Measurements from ENCODE around the gene ZNF335. TPM values are rescaled to one million over a fixed set of nuclear protein-coding genes. Genes with fewer than 3 reads are reported as not detected.
A peak's percentile ranks its signal among the peaks of the same experiment; 100 is the strongest.

ZNF335 gene
- total RNA-seq, 1 donor from 2014 or later = 14.2 TPM

DNA sequence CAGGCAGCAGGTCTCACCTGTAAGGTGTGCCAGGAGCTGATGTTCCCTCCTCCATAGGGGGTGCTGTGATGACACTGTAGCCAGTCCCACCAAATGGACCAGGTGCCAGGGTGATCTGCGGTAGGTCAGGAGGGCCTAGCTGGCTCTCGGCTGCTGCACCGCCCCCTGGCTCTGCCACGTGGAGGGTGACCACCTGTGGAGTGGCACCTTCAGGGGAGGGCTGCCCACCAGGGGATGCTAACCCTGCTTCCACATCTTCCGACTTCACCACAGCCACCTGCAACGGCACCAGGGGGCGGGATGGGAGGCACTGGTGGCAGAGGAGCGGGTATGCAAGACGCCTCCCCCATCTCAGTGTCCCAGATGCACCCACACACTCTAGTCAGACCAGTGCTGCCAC is 18.3 kb downstream of the ZNF335 start:
- no peak overlapping the region for H3K27ac Mint-ChIP-seq (ENCODE audit: unreplicated experiment)
- H3K4me3 Mint-ChIP-seq (ENCODE audit: unreplicated experiment) = no peak overlapping the region
- no peaks in the 10 kb centered on the region for H3K4me1 Mint-ChIP-seq (ENCODE audit: low read depth)
- DNase-seq (ENCODE audit: low spot score) = peak; percentile 77
- H3K36me3 Mint-ChIP-seq (ENCODE audit: low read depth) = peaks cover 25% of the 10 kb centered on the region
- no peaks in the 10 kb centered on the region for H3K9me3 Mint-ChIP-seq (ENCODE audit: low read depth)
- no peaks in the 10 kb centered on the region for H3K27me3 Mint-ChIP-seq (ENCODE audit: low read depth)
- TF ChIP-seq, protein P1, sequence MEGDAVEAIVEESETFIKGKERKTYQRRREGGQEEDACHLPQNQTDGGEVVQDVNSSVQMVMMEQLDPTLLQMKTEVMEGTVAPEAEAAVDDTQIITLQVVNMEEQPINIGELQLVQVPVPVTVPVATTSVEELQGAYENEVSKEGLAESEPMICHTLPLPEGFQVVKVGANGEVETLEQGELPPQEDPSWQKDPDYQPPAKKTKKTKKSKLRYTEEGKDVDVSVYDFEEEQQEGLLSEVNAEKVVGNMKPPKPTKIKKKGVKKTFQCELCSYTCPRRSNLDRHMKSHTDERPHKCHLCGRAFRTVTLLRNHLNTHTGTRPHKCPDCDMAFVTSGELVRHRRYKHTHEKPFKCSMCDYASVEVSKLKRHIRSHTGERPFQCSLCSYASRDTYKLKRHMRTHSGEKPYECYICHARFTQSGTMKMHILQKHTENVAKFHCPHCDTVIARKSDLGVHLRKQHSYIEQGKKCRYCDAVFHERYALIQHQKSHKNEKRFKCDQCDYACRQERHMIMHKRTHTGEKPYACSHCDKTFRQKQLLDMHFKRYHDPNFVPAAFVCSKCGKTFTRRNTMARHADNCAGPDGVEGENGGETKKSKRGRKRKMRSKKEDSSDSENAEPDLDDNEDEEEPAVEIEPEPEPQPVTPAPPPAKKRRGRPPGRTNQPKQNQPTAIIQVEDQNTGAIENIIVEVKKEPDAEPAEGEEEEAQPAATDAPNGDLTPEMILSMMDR (IDR thresholded peaks at IDR 0.05) = no peak

DNA sequence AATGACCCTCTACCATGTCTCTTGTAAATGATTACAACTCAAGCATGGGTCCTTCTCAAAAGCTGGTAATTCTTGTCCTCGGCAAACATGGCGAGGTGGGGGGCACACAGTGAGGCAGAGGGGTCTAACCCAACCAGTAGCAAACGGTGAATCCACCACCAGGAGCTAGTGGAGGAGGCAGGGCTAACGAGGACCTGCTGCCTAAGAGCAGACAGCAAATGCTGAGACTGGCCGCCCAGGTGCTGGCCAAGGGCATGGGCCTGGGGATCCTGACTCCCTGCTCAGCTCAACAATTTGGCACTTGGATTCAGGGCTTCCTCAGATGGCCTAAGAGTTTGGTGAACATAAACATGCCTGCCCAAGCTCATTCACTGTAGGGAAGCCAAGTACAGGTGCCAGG is 19.1 kb downstream of the ZNF335 start:
- peaks cover 22% of the 10 kb centered on the region for H3K36me3 Mint-ChIP-seq (ENCODE audit: low read depth)
- no peak overlapping the region for H3K4me3 Mint-ChIP-seq (ENCODE audit: unreplicated experiment)
- no peak overlapping the region for H3K27ac Mint-ChIP-seq (ENCODE audit: unreplicated experiment)
- no peaks in the 10 kb centered on the region for H3K4me1 Mint-ChIP-seq (ENCODE audit: low read depth)
- no peaks in the 10 kb centered on the region for H3K9me3 Mint-ChIP-seq (ENCODE audit: low read depth)
- DNase-seq (ENCODE audit: low spot score) = no peak
- H3K27me3 Mint-ChIP-seq (ENCODE audit: low read depth) = no peaks in the 10 kb centered on the region
- TF ChIP-seq, protein P1 (IDR thresholded peaks at IDR 0.05) = no peak

DNA sequence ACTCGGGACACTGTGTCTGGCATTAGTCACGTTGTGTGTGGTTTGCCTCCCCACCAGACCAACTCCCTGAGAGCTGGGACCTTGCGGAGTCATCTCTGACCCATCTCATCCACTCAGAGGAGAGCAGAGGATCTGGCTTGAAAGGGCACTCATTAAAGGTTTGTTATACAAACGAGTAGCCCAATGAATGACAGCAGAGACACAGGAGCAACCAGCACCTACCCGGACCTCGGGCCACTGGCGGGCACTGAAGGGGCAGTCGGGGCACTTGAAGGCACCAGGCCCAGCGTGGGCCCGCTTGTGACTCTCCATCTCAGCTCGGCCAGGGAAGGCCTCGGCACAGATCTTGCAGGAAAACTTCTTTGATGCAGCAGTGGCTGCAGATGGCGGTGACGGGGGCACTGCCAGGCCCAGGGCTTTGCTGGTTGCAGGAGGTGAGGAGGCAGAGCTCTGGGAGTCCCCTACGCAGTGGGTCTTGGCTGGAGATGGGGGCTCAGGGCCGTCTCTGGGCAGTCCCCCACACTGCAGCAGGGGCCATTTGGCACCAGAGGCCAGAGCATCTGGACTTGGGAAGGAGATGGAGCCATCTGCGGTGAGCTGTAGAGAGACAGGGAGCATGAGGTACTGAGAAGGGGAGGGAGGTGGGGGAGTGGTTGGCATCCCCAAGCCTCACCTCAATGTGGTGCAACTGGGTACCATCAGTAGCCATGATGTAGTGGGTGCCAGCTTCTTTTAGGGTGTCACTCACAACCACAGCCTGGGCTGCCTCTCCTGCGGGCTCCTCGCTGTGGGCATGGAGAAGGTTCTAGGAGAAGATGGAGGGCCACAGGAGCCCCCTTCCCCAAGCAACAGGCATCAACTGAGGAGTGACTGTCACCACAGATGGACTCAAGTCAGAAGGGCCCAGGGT is 19.8 kb downstream of the ZNF335 start:
- TF ChIP-seq, protein P1 (IDR thresholded peaks at IDR 0.05) = no peak
- no peak overlapping the region for H3K27ac Mint-ChIP-seq (ENCODE audit: unreplicated experiment)
- H3K27me3 Mint-ChIP-seq (ENCODE audit: low read depth) = no peaks in the 10 kb centered on the region
- H3K4me1 Mint-ChIP-seq (ENCODE audit: low read depth) = no peaks in the 10 kb centered on the region
- H3K9me3 Mint-ChIP-seq (ENCODE audit: low read depth) = no peaks in the 10 kb centered on the region
- DNase-seq (ENCODE audit: low spot score) = no peak
- H3K36me3 Mint-ChIP-seq (ENCODE audit: low read depth) = peaks cover 22% of the 10 kb centered on the region
- no peak overlapping the region for H3K4me3 Mint-ChIP-seq (ENCODE audit: unreplicated experiment)

DNA sequence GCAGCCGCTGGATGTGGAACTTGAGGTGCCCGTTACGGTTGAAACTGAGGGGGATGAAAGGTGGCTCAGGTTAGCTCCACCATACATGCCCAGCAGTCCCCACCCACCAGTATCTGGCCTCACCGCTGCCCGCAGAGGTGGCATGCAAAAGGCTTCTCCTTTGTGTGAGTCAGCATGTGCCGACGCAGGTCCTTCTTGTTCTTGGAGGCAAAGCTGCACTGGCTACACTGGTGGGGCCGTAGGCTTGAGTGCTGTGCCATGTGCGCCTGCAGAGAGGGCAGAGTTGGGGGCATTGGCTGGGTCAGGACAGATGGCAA is 21.7 kb downstream of the ZNF335 start:
- Mint-ChIP-seq H3K36me3 (ENCODE audit: low read depth) (peaks cover 20% of the 10 kb centered on the region), H3K27me3 (ENCODE audit: low read depth) (no peaks in the 10 kb centered on the region), H3K27ac (ENCODE audit: unreplicated experiment) (no peak overlapping the region), H3K9me3 (ENCODE audit: low read depth) (no peaks in the 10 kb centered on the region), H3K4me1 (ENCODE audit: low read depth) (no peaks in the 10 kb centered on the region), H3K4me3 (ENCODE audit: unreplicated experiment) (no peak overlapping the region)
- DNase-seq (ENCODE audit: low spot score) = no peak
- TF ChIP-seq, protein P1 (IDR thresholded peaks at IDR 0.05) = no peak

DNA sequence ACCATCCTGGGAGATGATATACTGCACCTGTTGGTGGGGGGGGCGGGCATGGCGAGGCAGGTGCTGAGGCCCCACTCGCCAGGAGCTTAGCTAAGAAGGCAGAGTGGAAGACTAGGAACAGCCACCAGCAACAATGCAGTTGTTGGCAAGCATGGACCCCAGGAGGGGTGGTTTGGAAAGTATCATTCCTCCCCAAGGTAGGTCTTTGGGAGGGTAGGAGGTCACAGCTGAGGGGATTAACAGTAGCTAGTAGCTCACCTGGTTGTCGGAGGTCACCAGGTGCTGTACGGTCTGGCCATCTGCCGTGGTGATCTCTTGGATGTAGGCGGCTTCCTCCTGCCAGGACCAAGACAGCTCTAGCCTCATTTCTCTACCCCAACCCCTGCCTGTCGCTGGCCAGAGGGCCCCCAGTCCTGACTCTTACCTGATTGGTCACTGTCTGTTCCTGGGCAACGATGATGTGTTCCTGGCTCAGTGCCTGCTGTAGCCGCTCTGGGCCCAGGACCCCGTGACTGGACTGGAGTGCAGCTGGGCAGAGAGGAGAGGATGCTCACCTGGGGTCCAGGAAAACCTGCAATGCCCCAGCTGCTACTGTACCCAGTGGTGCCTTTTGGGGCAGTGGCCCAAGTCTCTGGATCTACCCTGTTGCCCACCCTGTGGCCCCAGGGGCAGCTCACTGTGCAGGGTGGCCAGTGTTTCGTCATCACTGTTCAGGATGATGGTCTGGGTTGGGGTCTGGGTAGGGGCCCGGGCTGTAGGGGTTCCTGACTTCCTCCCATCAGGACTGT is 22.3 kb downstream of the ZNF335 start:
- no peak for DNase-seq (ENCODE audit: low spot score)
- TF ChIP-seq, protein P1 (IDR thresholded peaks at IDR 0.05) = no peak
- H3K9me3 Mint-ChIP-seq (ENCODE audit: low read depth) = no peaks in the 10 kb centered on the region
- H3K4me1 Mint-ChIP-seq (ENCODE audit: low read depth) = no peaks in the 10 kb centered on the region
- no peak overlapping the region for H3K27ac Mint-ChIP-seq (ENCODE audit: unreplicated experiment)
- no peaks in the 10 kb centered on the region for H3K27me3 Mint-ChIP-seq (ENCODE audit: low read depth)
- H3K36me3 Mint-ChIP-seq (ENCODE audit: low read depth) = peaks cover 22% of the 10 kb centered on the region
- no peak overlapping the region for H3K4me3 Mint-ChIP-seq (ENCODE audit: unreplicated experiment)

Measured in chondrocyte (in vitro differentiated cells).